ENCODE results near the gene NALCN. TPM values are rescaled to one million over a fixed set of nuclear protein-coding genes. Genes with fewer than 3 reads are reported as not detected.

The NALCN gene
- total RNA-seq, 1 donor from 2014 or later, result 0.81 TPM

GRCh38 chr13:101211261-101211660 lies 205.0 kb downstream of the NALCN start:
- TF ChIP-seq CTCF (IDR thresholded peaks at IDR 0.05; ENCODE audit: partially characterized antibody, unreplicated experiment), result no peak
- H3K27me3 Mint-ChIP-seq (ENCODE audit: unreplicated experiment), result no peaks in the 10 kb centered on the region
- H3K4me1 Mint-ChIP-seq (ENCODE audit: low read depth, unreplicated experiment), result peaks cover 12% of the 10 kb centered on the region
- peaks cover 4% of the 10 kb centered on the region for H3K9me3 Mint-ChIP-seq (ENCODE audit: unreplicated experiment)
- no peak overlapping the region for H3K27ac Mint-ChIP-seq (ENCODE audit: unreplicated experiment)
- no peak for DNase-seq
- no peak overlapping the region for H3K4me3 Mint-ChIP-seq (ENCODE audit: unreplicated experiment)
- peaks cover 18% of the 10 kb centered on the region for H3K36me3 Mint-ChIP-seq (ENCODE audit: unreplicated experiment)

- H3K36me3 Mint-ChIP-seq (ENCODE audit: unreplicated experiment), result peaks cover 18% of the 10 kb centered on the region
- H3K27ac Mint-ChIP-seq (ENCODE audit: unreplicated experiment), result no peak overlapping the region
- peaks cover 12% of the 10 kb centered on the region for H3K4me1 Mint-ChIP-seq (ENCODE audit: low read depth, unreplicated experiment)
- no peak for TF ChIP-seq CTCF (IDR thresholded peaks at IDR 0.05; ENCODE audit: partially characterized antibody, unreplicated experiment)
- no peak for DNase-seq
- no peak overlapping the region for H3K4me3 Mint-ChIP-seq (ENCODE audit: unreplicated experiment)
- no peaks in the 10 kb centered on the region for H3K27me3 Mint-ChIP-seq (ENCODE audit: unreplicated experiment)
- peaks cover 4% of the 10 kb centered on the region for H3K9me3 Mint-ChIP-seq (ENCODE audit: unreplicated experiment)
Observed at GRCh38 chr13:101210774-101211173, 205.5 kb downstream of the NALCN start.

- TF ChIP-seq CTCF (IDR thresholded peaks at IDR 0.05; ENCODE audit: partially characterized antibody, unreplicated experiment), result no peak
- H3K4me1 Mint-ChIP-seq (ENCODE audit: low read depth, unreplicated experiment), result peaks cover 12% of the 10 kb centered on the region
- H3K4me3 Mint-ChIP-seq (ENCODE audit: unreplicated experiment), result no peak overlapping the region
Observed at GRCh38 chr13:101209206-101209893, 207.0 kb downstream of the NALCN start.

GRCh38 chr13:101205408-101205807 lies 210.9 kb downstream of the NALCN start:
- TF ChIP-seq CTCF (IDR thresholded peaks at IDR 0.05; ENCODE audit: partially characterized antibody, unreplicated experiment), result no peak
- H3K27ac Mint-ChIP-seq (ENCODE audit: unreplicated experiment), result no peak overlapping the region
- peaks cover 12% of the 10 kb centered on the region for H3K4me1 Mint-ChIP-seq (ENCODE audit: low read depth, unreplicated experiment)
- no peaks in the 10 kb centered on the region for H3K27me3 Mint-ChIP-seq (ENCODE audit: unreplicated experiment)
- no peak for DNase-seq
- H3K4me3 Mint-ChIP-seq (ENCODE audit: unreplicated experiment), result no peak overlapping the region
- peaks cover 13% of the 10 kb centered on the region for H3K36me3 Mint-ChIP-seq (ENCODE audit: unreplicated experiment)
- H3K9me3 Mint-ChIP-seq (ENCODE audit: unreplicated experiment), result peaks cover 4% of the 10 kb centered on the region

More at GRCh38 chr13:101209206-101209893, 207.0 kb downstream of the NALCN start:
- no peak for DNase-seq
- peaks cover 18% of the 10 kb centered on the region for H3K36me3 Mint-ChIP-seq (ENCODE audit: unreplicated experiment)
- no peaks in the 10 kb centered on the region for H3K27me3 Mint-ChIP-seq (ENCODE audit: unreplicated experiment)
- H3K9me3 Mint-ChIP-seq (ENCODE audit: unreplicated experiment), result peaks cover 4% of the 10 kb centered on the region
- no peak overlapping the region for H3K27ac Mint-ChIP-seq (ENCODE audit: unreplicated experiment)

- no peak for DNase-seq
- H3K36me3 Mint-ChIP-seq (ENCODE audit: unreplicated experiment), result peaks cover 13% of the 10 kb centered on the region
- no peak overlapping the region for H3K4me3 Mint-ChIP-seq (ENCODE audit: unreplicated experiment)
- H3K9me3 Mint-ChIP-seq (ENCODE audit: unreplicated experiment), result peaks cover 2% of the 10 kb centered on the region
- no peak overlapping the region for H3K27ac Mint-ChIP-seq (ENCODE audit: unreplicated experiment)
- H3K4me1 Mint-ChIP-seq (ENCODE audit: low read depth, unreplicated experiment), result peaks cover 3% of the 10 kb centered on the region
- TF ChIP-seq CTCF (IDR thresholded peaks at IDR 0.05; ENCODE audit: partially characterized antibody, unreplicated experiment), result no peak
- H3K27me3 Mint-ChIP-seq (ENCODE audit: unreplicated experiment), result no peaks in the 10 kb centered on the region
Observed at GRCh38 chr13:101204270-101205020, 211.9 kb downstream of the NALCN start.

Measured in glutamatergic neuron (in vitro differentiated cells).